Adrenal gland (tissue), 5 donors: ENCODE data around the gene PPP1R10.

Experiments
- CTCF ChIP-seq, 6 experiments: fragments of 450-650 bp in 4 of 6; fragments of 200-600 bp in 2 of 6; sonication (generic) in 1 of 6; IDR thresholded peaks; 1 replicate in 5 of 6; 2 replicates in 1 of 6; pipeline versions ENCODE4 v1.5.1 to v1.8.0; 2016 to 2021; ENCODE audit warnings: antibody characterized with exemption in 6 of 6, mild to moderate bottlenecking in 2 of 6, moderate library complexity in 1 of 6
- POLR2A ChIP-seq, 2 donors: fragments of 450-650 bp; IDR thresholded peaks; one replicate each; pipeline ENCODE4 v1.6.1; 2017; ENCODE audit warnings: antibody characterized with exemption in 2 of 2, mild to moderate bottlenecking in 2 of 2, moderate library complexity in 1 of 2
- donor health status: DM: no; HTN: no; CAD: no.

GRCh38 chr6:30612687-30613248, 4.3 kb downstream of the PPP1R10 start:
- TF ChIP-seq CTCF (IDR thresholded peaks at IDR 0.05) (peak in 1 of 6 experiments; percentile 4), POLR2A (IDR thresholded peaks at IDR 0.05) (peak; percentile 34 to 36)
